Esophagus (tissue), 2 donors: ENCODE results near the gene NCBP1. TPM values are rescaled to one million over a fixed set of nuclear protein-coding genes. Genes with fewer than 3 reads are reported as not detected.

Source experiments
- H3K27ac ChIP-seq, 2 donors: one replicate each; pipeline ENCODE4 v1.5.1; 2013; ENCODE audit warnings: low read depth in 2 of 2, mild to moderate bottlenecking in 2 of 2, inconsistent platforms in 1 of 2, low read length in 1 of 2, moderate library complexity in 1 of 2
- H3K27me3 ChIP-seq, 2 donors: one replicate each; pipeline ENCODE4 v1.6.1; 2013; ENCODE audit warnings: low read length in 2 of 2, control low read depth in 1 of 2, mild to moderate bottlenecking in 1 of 2; ENCODE audit not compliant: insufficient read depth in 2 of 2, control insufficient read depth in 1 of 2
- H3K36me3 ChIP-seq, 2 donors: one replicate each; pipeline ENCODE4 v1.6.1; 2013; ENCODE audit warnings: low read length in 1 of 2; ENCODE audit not compliant: control insufficient read depth in 2 of 2, insufficient read depth in 2 of 2
- H3K4me1 ChIP-seq, 2 donors: one replicate each; pipeline ENCODE4 v1.6.1; 2013; ENCODE audit warnings: low read length in 1 of 2; ENCODE audit not compliant: control insufficient read depth in 2 of 2, insufficient read depth in 2 of 2
- H3K4me3 ChIP-seq, 2 donors: one replicate each; pipeline ENCODE4 v1.5.1; 2013; ENCODE audit warnings: low read length in 2 of 2, mild to moderate bottlenecking in 2 of 2, low read depth in 1 of 2, moderate library complexity in 1 of 2
- H3K9me3 ChIP-seq, 2 donors: one replicate each; pipeline ENCODE4 v1.6.1; 2013; ENCODE audit warnings: mild to moderate bottlenecking in 2 of 2, low read depth in 1 of 2, low read length in 1 of 2, moderate library complexity in 1 of 2; ENCODE audit not compliant: control insufficient read depth in 2 of 2, insufficient read depth in 1 of 2
- WGBS, 2 donors: extraction: QIAGEN DNeasy Blood & Tissue Kit; methylation state at CpG; one replicate each; pipeline ENCODE4 v1.1.7; 2013; 5-methylcytosine and 5-hydroxymethylcytosine counted together
- polyA plus RNA-seq, 2 donors: library from polyadenylated mRNA; stranded (reverse); fragments of 200-250 nt; gene quantifications; one replicate each; pipeline ENCODE4 v1.2.3, GENCODE V29; 2013
- donor health status: healthy with polysubstance abuse.
- donor health status: Bipolar disorder and iron deficiency.

NCBP1 gene
- polyA plus RNA-seq, 2 donors: 6.7 to 8.1 TPM

GRCh38 chr9:97704345-97704677 lies 70.7 kb downstream of the NCBP1 start:
- H3K36me3 ChIP-seq: no peaks in the 10 kb centered on the region
- H3K4me1 ChIP-seq: no peaks in the 10 kb centered on the region
- peaks cover 0 to 2% of the 10 kb centered on the region in 2 donors for H3K9me3 ChIP-seq
- H3K27me3 ChIP-seq: no peaks in the 10 kb centered on the region
- WGBS, 2 donors: 41 to 55% methylated on average over 3 of the region's 3 CpGs
- peak overlapping the region in 1 of 2 donors; percentile 26 for H3K4me3 ChIP-seq
- peak overlapping the region; percentile 63 to 90 for H3K27ac ChIP-seq

GRCh38 chr9:97704851-97705250 lies 71.2 kb downstream of the NCBP1 start:
- H3K4me1 ChIP-seq: no peaks in the 10 kb centered on the region
- H3K9me3 ChIP-seq: peaks cover 0 to 2% of the 10 kb centered on the region in 2 donors
- no peaks in the 10 kb centered on the region for H3K36me3 ChIP-seq
- no peaks in the 10 kb centered on the region for H3K27me3 ChIP-seq
- peak overlapping the region; percentile 63 to 89 for H3K27ac ChIP-seq
- peak overlapping the region in 1 of 2 donors; percentile 26 for H3K4me3 ChIP-seq
- 66 to 68% methylated on average over 4 of the region's 4 CpGs for WGBS, 2 donors

- no peaks in the 10 kb centered on the region for H3K4me1 ChIP-seq
- H3K27me3 ChIP-seq: no peaks in the 10 kb centered on the region
- 44 to 52% methylated on average over 3 of the region's 3 CpGs for WGBS, 2 donors
- H3K4me3 ChIP-seq: no peak overlapping the region
- peak overlapping the region in 1 of 2 donors; percentile 55 for H3K27ac ChIP-seq
- no peaks in the 10 kb centered on the region for H3K9me3 ChIP-seq
- H3K36me3 ChIP-seq: no peaks in the 10 kb centered on the region
Observed at GRCh38 chr9:97705354-97705950, 71.8 kb downstream of the NCBP1 start.

GRCh38 chr9:97706246-97706645 lies 72.6 kb downstream of the NCBP1 start:
- H3K9me3 ChIP-seq: no peaks in the 10 kb centered on the region
- no peak overlapping the region for H3K4me3 ChIP-seq
- no peaks in the 10 kb centered on the region for H3K27me3 ChIP-seq
- H3K36me3 ChIP-seq: no peaks in the 10 kb centered on the region
- H3K27ac ChIP-seq: no peak overlapping the region
- 78 to 85% methylated on average over 2 of the region's 2 CpGs for WGBS, 2 donors
- H3K4me1 ChIP-seq: no peaks in the 10 kb centered on the region

- 24% methylated on average over 9 of the region's 9 CpGs for WGBS, 2 donors
- Histone ChIP-seq H3K36me3 (no peaks in the 10 kb centered on the region), H3K27me3 (no peaks in the 10 kb centered on the region), H3K27ac (no peak overlapping the region), H3K4me3 (no peak overlapping the region), H3K4me1 (peaks cover 0 to 2% of the 10 kb centered on the region in 2 donors), H3K9me3 (no peaks in the 10 kb centered on the region)
Observed at GRCh38 chr9:97710356-97711222, 77.0 kb downstream of the NCBP1 start.

- H3K36me3 ChIP-seq: no peaks in the 10 kb centered on the region
- H3K4me3 ChIP-seq: no peak overlapping the region
- no peaks in the 10 kb centered on the region for H3K9me3 ChIP-seq
- no peak overlapping the region for H3K27ac ChIP-seq
- 27 to 40% methylated on average over 12 of the region's 12 CpGs for whole genome bisulfite sequencing, 2 donors
- peaks cover 0 to 2% of the 10 kb centered on the region in 2 donors for H3K4me1 ChIP-seq
- no peaks in the 10 kb centered on the region for H3K27me3 ChIP-seq
Observed at GRCh38 chr9:97711223-97711626, 77.6 kb downstream of the NCBP1 start.

GRCh38 chr9:97714435-97714834 lies 80.8 kb downstream of the NCBP1 start:
- 23 to 39% methylated on average over 3 of the region's 3 CpGs for WGBS, 2 donors

GRCh38 chr9:97717866-97718265 lies 84.2 kb downstream of the NCBP1 start:
- H3K4me3 ChIP-seq: no peak overlapping the region
- 54 to 59% methylated on average over 3 of the region's 3 CpGs for WGBS, 2 donors
- H3K27me3 ChIP-seq: no peaks in the 10 kb centered on the region
- peaks cover 0 to 2% of the 10 kb centered on the region in 2 donors for H3K4me1 ChIP-seq
- no peak overlapping the region for H3K27ac ChIP-seq
- H3K9me3 ChIP-seq: no peaks in the 10 kb centered on the region
- H3K36me3 ChIP-seq: no peaks in the 10 kb centered on the region

More at GRCh38 chr9:97714435-97714834, 80.8 kb downstream of the NCBP1 start:
- Histone ChIP-seq H3K4me3 (no peak overlapping the region), H3K27ac (peak overlapping the region; percentile 27), H3K36me3 (no peaks in the 10 kb centered on the region), H3K4me1 (peaks cover 0 to 2% of the 10 kb centered on the region in 2 donors), H3K27me3 (no peaks in the 10 kb centered on the region), H3K9me3 (no peaks in the 10 kb centered on the region)

GRCh38 chr9:97721396-97721795 lies 87.8 kb downstream of the NCBP1 start:
- H3K27ac ChIP-seq: no peak overlapping the region
- 87 to 93% methylated on average over 2 of the region's 2 CpGs for WGBS, 2 donors
- H3K36me3 ChIP-seq: no peaks in the 10 kb centered on the region
- H3K9me3 ChIP-seq: no peaks in the 10 kb centered on the region
- H3K4me3 ChIP-seq: no peak overlapping the region
- no peaks in the 10 kb centered on the region for H3K27me3 ChIP-seq
- no peaks in the 10 kb centered on the region for H3K4me1 ChIP-seq
